OCI-LY1 (cell line): ENCODE data around the gene ZNF45.
A peak's percentile ranks its signal among the peaks of the same experiment; 100 is the strongest.

Experiments
- H2AFZ ChIP-seq: fragments of 200-600 bp; sonication (generic), shearing (Covaris generic); 2 replicates; pipeline ENCODE4 v1.6.0; 2014; ENCODE audit warnings: antibody characterized with exemption, mild to moderate bottlenecking, low read length
- H3F3A ChIP-seq: fragments of 200-600 bp; sonication (generic), shearing (Covaris generic); 2 replicates; pipeline ENCODE4 v1.6.0; 2014; ENCODE audit warnings: mild to moderate bottlenecking, antibody characterized with exemption, low read length, moderate library complexity; ENCODE audit not compliant: insufficient read depth
- H3K27ac ChIP-seq: fragments of 200-600 bp; sonication (generic); 2 replicates; pipeline ENCODE4 v1.5.1; 2014; ENCODE audit warnings: low read length, mixed run types, mild to moderate bottlenecking, low read depth; ENCODE audit not compliant: poor library complexity, severe bottlenecking
- H3K27me3 ChIP-seq: fragments of 200-600 bp; sonication (generic); 2 replicates; pipeline ENCODE4 v1.6.0; 2014; ENCODE audit warnings: antibody characterized with exemption, mild to moderate bottlenecking, low read length, moderate library complexity; ENCODE audit not compliant: insufficient read depth
- H3K36me3 ChIP-seq: fragments of 200-600 bp; sonication (generic); 2 replicates; pipeline ENCODE4 v1.6.1; 2014; ENCODE audit warnings: mild to moderate bottlenecking, antibody characterized with exemption, low read length, moderate library complexity, mixed read lengths; ENCODE audit not compliant: insufficient read depth
- H3K4me1 ChIP-seq: fragments of 200-600 bp; sonication (generic); 2 replicates; pipeline ENCODE4 v1.5.1; 2014; ENCODE audit warnings: mild to moderate bottlenecking, low read length, moderate library complexity; ENCODE audit not compliant: insufficient read depth, severe bottlenecking
- H3K4me2 ChIP-seq: fragments of 200-600 bp; sonication (generic), shearing (Covaris generic); 2 replicates; pipeline ENCODE4 v1.6.1; 2014; ENCODE audit warnings: low read length
- H3K4me3 ChIP-seq: fragments of 200-600 bp; sonication (generic); 2 replicates; pipeline ENCODE4 v1.5.1; 2014; ENCODE audit warnings: low read length, low read depth, mild to moderate bottlenecking, mixed read lengths; ENCODE audit not compliant: poor library complexity, severe bottlenecking
- H3K79me2 ChIP-seq: fragments of 200-600 bp; shearing (Covaris generic); 2 replicates; pipeline ENCODE4 v1.6.1; 2016; ENCODE audit warnings: mixed run types, low read length, mixed read lengths; ENCODE audit not compliant: insufficient read depth
- H3K9ac ChIP-seq: fragments of 200-600 bp; sonication (generic), shearing (Covaris generic); 2 replicates; pipeline ENCODE4 v1.6.1; 2014; ENCODE audit warnings: mild to moderate bottlenecking, low read length, mixed read lengths
- H3K9me2 ChIP-seq: fragments of 200-600 bp; sonication (generic), shearing (Covaris generic); 2 replicates; pipeline ENCODE4 v1.6.1; 2014; ENCODE audit warnings: low read depth, mild to moderate bottlenecking, low read length, mixed read lengths
- H3K9me3 ChIP-seq: fragments of 200-600 bp; shearing (Covaris generic); 2 replicates; pipeline ENCODE4 v1.6.1; 2014; ENCODE audit warnings: low read length, mixed read lengths
- H4K20me1 ChIP-seq: fragments of 200-600 bp; sonication (generic), shearing (Covaris generic); 2 replicates; pipeline ENCODE4 v1.6.0; 2016; ENCODE audit warnings: mild to moderate bottlenecking, low read length; ENCODE audit not compliant: insufficient read depth
- EZH2 ChIP-seq: fragments of 200-600 bp; sonication (generic), shearing (Covaris generic); IDR thresholded peaks from 2 replicates; pipeline ENCODE4 v1.8.0; 2017; ENCODE audit warnings: borderline replicate concordance, mixed run types, mild to moderate bottlenecking, antibody characterized with exemption, low read length, moderate library complexity, mixed read lengths
- TF ChIP-seq, protein P1 (sequence below): fragments of 200-600 bp; sonication (generic), shearing (Covaris generic); IDR thresholded peaks from 2 replicates; pipeline ENCODE4 v1.5.1; 2017; ENCODE audit warnings: mild to moderate bottlenecking, antibody characterized with exemption, low read length, moderate library complexity, mixed read lengths

ZNF45 gene

DNA sequence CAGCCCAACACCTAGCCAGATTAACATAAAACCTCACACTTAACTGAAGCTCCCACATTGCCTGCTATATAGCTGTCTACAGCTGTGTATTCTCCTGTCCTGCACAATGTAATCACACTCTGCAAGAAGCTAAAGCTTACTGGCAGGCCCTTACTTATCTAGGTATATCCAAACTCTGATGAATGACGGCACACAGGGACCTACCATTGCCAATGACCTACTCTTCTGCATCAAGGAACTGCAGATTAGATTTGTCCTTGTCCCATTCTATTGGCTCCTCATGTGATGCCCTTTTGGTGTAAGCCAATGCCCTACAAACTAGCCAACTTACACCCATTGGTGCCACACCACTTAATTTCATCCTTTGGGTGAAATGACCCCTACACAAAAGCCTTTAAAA, 26.4 kb downstream of the ZNF45 start:
- Histone ChIP-seq H3K4me2 (no peak overlapping the region), H3K4me1 (no peaks in the 10 kb centered on the region), H3K79me2 (no peaks in the 10 kb centered on the region), H3K9me2 (no peaks in the 10 kb centered on the region), H3K36me3 (peaks cover 7% of the 10 kb centered on the region), H3K4me3 (no peak overlapping the region), H3K9me3 (peaks cover 15% of the 10 kb centered on the region), H2AFZ (no peak overlapping the region), H3K27me3 (no peaks in the 10 kb centered on the region), H3K9ac (no peak overlapping the region), H3K27ac (no peak overlapping the region), H3F3A (no peaks in the 10 kb centered on the region), H4K20me1 (no peaks in the 10 kb centered on the region)
- TF ChIP-seq, protein P1, sequence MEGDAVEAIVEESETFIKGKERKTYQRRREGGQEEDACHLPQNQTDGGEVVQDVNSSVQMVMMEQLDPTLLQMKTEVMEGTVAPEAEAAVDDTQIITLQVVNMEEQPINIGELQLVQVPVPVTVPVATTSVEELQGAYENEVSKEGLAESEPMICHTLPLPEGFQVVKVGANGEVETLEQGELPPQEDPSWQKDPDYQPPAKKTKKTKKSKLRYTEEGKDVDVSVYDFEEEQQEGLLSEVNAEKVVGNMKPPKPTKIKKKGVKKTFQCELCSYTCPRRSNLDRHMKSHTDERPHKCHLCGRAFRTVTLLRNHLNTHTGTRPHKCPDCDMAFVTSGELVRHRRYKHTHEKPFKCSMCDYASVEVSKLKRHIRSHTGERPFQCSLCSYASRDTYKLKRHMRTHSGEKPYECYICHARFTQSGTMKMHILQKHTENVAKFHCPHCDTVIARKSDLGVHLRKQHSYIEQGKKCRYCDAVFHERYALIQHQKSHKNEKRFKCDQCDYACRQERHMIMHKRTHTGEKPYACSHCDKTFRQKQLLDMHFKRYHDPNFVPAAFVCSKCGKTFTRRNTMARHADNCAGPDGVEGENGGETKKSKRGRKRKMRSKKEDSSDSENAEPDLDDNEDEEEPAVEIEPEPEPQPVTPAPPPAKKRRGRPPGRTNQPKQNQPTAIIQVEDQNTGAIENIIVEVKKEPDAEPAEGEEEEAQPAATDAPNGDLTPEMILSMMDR = no peak
- TF ChIP-seq EZH2 = no peak

DNA sequence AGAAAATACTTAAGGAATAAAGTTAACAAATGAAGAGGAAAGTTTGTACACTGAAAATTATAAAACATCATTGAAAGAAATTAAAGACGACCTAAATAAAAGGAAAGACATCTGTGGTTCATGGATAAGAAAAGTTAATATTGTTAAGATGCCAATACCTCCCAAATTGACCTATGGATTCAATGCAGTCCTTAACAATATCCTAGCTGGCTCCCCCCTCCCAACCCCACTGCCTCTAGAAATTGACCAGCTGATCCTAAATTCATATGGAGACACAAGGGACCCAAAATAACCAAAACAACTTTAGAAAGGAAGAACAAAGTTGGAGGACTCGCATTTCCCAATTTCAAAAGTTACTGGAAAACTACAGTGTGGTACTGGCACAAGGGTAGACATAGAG, 28.3 kb downstream of the ZNF45 start:
- Histone ChIP-seq H4K20me1 (no peaks in the 10 kb centered on the region), H3K27me3 (no peaks in the 10 kb centered on the region), H3K9ac (no peak overlapping the region), H3K4me2 (no peak overlapping the region), H3K79me2 (no peaks in the 10 kb centered on the region), H3K9me3 (peaks cover 5% of the 10 kb centered on the region; the same call in 1 of the 2 replicates), H3K9me2 (no peaks in the 10 kb centered on the region), H3K4me3 (no peak overlapping the region), H2AFZ (no peak overlapping the region), H3K27ac (no peak overlapping the region), H3F3A (no peaks in the 10 kb centered on the region), H3K36me3 (peaks cover 3% of the 10 kb centered on the region; the same call in 1 of the 2 replicates), H3K4me1 (peaks cover 3% of the 10 kb centered on the region)
- TF ChIP-seq EZH2 = no peak
- TF ChIP-seq, protein P1 = no peak

DNA sequence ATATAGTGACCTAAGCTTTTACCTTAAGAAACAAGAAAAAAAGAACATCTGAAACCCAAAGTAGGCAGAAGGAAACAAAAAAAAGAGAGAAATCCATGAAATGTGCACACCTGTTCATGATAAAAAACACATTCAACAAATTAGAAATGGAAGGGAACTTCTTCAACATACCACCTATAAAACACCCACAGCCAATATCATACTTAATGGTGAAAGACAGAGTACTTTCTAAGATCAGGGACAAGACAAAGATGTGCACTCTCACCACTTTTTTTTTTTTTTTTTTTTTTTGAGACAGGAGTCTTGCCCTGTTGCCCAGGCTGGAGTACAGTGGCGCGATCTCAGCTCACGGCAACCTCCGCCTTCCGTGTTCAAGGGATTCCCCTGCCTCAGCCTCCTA, 29.2 kb downstream of the ZNF45 start:
- H3K36me3 ChIP-seq = peaks cover 3% of the 10 kb centered on the region; the same call in 1 of the 2 replicates
- no peak overlapping the region for H2AFZ ChIP-seq
- no peaks in the 10 kb centered on the region for H3K27me3 ChIP-seq
- H4K20me1 ChIP-seq = no peaks in the 10 kb centered on the region
- no peak for TF ChIP-seq EZH2
- H3K4me1 ChIP-seq = peaks cover 10% of the 10 kb centered on the region
- H3K9me2 ChIP-seq = no peaks in the 10 kb centered on the region
- H3K79me2 ChIP-seq = no peaks in the 10 kb centered on the region
- peaks cover 5% of the 10 kb centered on the region; the same call in 1 of the 2 replicates for H3K9me3 ChIP-seq
- H3K27ac ChIP-seq = no peak overlapping the region
- H3F3A ChIP-seq = no peaks in the 10 kb centered on the region
- no peak overlapping the region for H3K9ac ChIP-seq
- no peak overlapping the region for H3K4me2 ChIP-seq
- H3K4me3 ChIP-seq = no peak overlapping the region

DNA sequence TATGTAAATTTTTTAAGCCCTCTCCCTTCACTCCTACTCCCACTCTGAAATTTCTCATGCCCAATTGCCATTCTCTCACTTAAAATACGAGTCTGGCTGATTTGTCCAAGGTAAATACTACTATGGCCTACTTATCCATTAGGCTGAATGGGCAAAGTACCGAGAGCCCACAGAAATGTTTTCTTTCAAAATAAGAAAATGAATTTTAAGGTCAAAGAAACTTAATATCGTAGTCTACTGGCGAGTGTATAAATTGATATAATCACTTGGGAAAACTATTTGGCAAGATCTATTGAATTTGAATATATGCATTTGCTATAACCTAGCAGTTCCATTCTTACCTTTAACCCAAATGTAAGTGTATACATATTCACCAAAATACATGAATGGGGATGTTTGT, 32.7 kb downstream of the ZNF45 start:
- no peak overlapping the region for H3K4me3 ChIP-seq

More for the DNA sequence above, 32.7 kb downstream of the ZNF45 start:
- Histone ChIP-seq H3K79me2 (no peaks in the 10 kb centered on the region), H3K9ac (no peak overlapping the region), H3K4me2 (no peak overlapping the region), H3F3A (no peaks in the 10 kb centered on the region), H3K9me2 (no peaks in the 10 kb centered on the region), H4K20me1 (no peaks in the 10 kb centered on the region), H3K36me3 (peaks cover 3% of the 10 kb centered on the region; the same call in 1 of the 2 replicates), H3K27me3 (no peaks in the 10 kb centered on the region), H3K4me1 (peaks cover 13% of the 10 kb centered on the region), H2AFZ (peak overlapping the region; percentile 99; the same call in 1 of the 2 replicates), H3K9me3 (peaks cover 12% of the 10 kb centered on the region; the same call in 1 of the 2 replicates), H3K27ac (no peak overlapping the region)
- TF ChIP-seq EZH2 = no peak
- TF ChIP-seq, protein P1 = no peak
